HEK293T (cell line): Measurements from ENCODE around the gene EPHB2.

ENCODE experiments used
- BHLHE40 ChIP-seq: fragments of 450-650 bp; IDR thresholded peaks from 2 replicates; pipeline ENCODE4 v1.6.1; 2016; ENCODE audit warnings: mild to moderate bottlenecking, moderate library complexity, borderline replicate concordance
- ELF4 ChIP-seq: fragments of 450-650 bp; IDR thresholded peaks from 2 replicates; pipeline ENCODE4 v1.6.1; 2017; ENCODE audit warnings: antibody characterized with exemption
- FOXA1 ChIP-seq: fragments of 450-650 bp; IDR thresholded peaks from 2 replicates; pipeline ENCODE4 v1.6.1; 2016; ENCODE audit warnings: mild to moderate bottlenecking
- FOXK2 ChIP-seq: fragments of 450-650 bp; IDR thresholded peaks from 2 replicates; pipeline ENCODE4 v1.6.1; 2016; ENCODE audit warnings: mild to moderate bottlenecking
- FOXM1 ChIP-seq: fragments of 450-650 bp; IDR thresholded peaks from 2 replicates; pipeline ENCODE4 v1.6.1; 2017; ENCODE audit warnings: mild to moderate bottlenecking, borderline replicate concordance
- HDGF ChIP-seq: fragments of 450-650 bp; IDR thresholded peaks from 2 replicates; pipeline ENCODE4 v1.6.1; 2017; ENCODE audit warnings: antibody characterized with exemption, borderline replicate concordance
- LEF1 ChIP-seq: fragments of 450-650 bp; IDR thresholded peaks from 2 replicates; pipeline ENCODE4 v1.6.1; 2017; ENCODE audit warnings: mild to moderate bottlenecking, borderline replicate concordance
- PKNOX1 ChIP-seq: fragments of 450-650 bp; IDR thresholded peaks from 2 replicates; pipeline ENCODE4 v1.6.1; 2016
- SP1 ChIP-seq: fragments of 450-650 bp; IDR thresholded peaks from 2 replicates; pipeline ENCODE4 v1.6.1; 2017
- SUZ12 ChIP-seq: fragments of 450-650 bp; IDR thresholded peaks from 2 replicates; pipeline ENCODE4 v1.6.1; 2016; ENCODE audit warnings: mild to moderate bottlenecking
- TARDBP ChIP-seq: fragments of 450-650 bp; IDR thresholded peaks from 2 replicates; pipeline ENCODE4 v1.6.1; 2016
- ZNF384 ChIP-seq: fragments of 450-650 bp; IDR thresholded peaks from 2 replicates; pipeline ENCODE4 v1.6.1; 2016

DNA sequence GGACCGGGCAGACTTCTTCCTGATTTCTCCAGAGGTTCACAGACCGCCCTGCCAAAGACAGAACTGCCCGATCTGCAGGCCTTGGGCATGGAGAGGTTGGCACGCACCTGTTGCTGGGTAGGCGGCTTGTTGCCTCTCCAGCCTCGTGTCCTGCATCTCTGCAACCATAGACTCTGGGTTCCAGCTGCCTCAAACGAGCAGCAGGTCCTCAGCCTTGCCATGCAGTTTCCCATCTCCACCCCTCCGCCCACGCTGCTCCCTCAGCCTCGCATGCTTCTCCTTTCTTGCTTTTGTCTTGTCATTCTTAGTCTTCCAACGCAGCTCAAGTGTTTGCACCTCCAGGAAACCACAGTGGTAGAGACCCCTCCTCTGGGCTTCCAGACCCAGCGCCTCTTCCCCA is 135.8 kb downstream of the EPHB2 start:
- TF ChIP-seq FOXA1 (no peak), SUZ12 (no peak), ELF4 (no peak), FOXM1 (no peak), TARDBP (no peak), BHLHE40 (no peak), PKNOX1 (no peak), FOXK2 (no peak), LEF1 (no peak), SP1 (no peak), ZNF384 (no peak), HDGF (no peak)
